ENCODE data around the gene AMPD3.

Gene AMPD3

GRCh38 chr11:10461276-10461790 lies 6.3 kb downstream of the AMPD3 start:
- H3K4me3 ChIP-seq (ENCODE audit: low read depth, low read length): no peak overlapping the region

GRCh38 chr11:10462746-10463300 lies 7.8 kb downstream of the AMPD3 start:
- no peak for TF ChIP-seq CTCF (IDR thresholded peaks at IDR 0.05; ENCODE audit: low read depth, low read length)
- H3K4me3 ChIP-seq (ENCODE audit: low read depth, low read length): no peak overlapping the region

More at GRCh38 chr11:10461276-10461790, 6.3 kb downstream of the AMPD3 start:
- TF ChIP-seq CTCF (IDR thresholded peaks at IDR 0.05; ENCODE audit: low read depth, low read length): no peak

GRCh38 chr11:10473371-10473770 lies 18.3 kb downstream of the AMPD3 start:
- TF ChIP-seq CTCF (IDR thresholded peaks at IDR 0.05; ENCODE audit: low read depth, low read length): no peak
- no peak overlapping the region for H3K4me3 ChIP-seq (ENCODE audit: low read depth, low read length)

- no peak for TF ChIP-seq CTCF (IDR thresholded peaks at IDR 0.05; ENCODE audit: low read depth, low read length)
Observed at GRCh38 chr11:10474551-10474950, 19.5 kb downstream of the AMPD3 start.

GRCh38 chr11:10476342-10476741 lies 21.3 kb downstream of the AMPD3 start:
- no peak overlapping the region for H3K4me3 ChIP-seq (ENCODE audit: low read depth, low read length)
- TF ChIP-seq CTCF (IDR thresholded peaks at IDR 0.05; ENCODE audit: low read depth, low read length): no peak

More at GRCh38 chr11:10474551-10474950, 19.5 kb downstream of the AMPD3 start:
- H3K4me3 ChIP-seq (ENCODE audit: low read depth, low read length): no peak overlapping the region

GRCh38 chr11:10476927-10477689 lies 22.0 kb downstream of the AMPD3 start:
- H3K4me3 ChIP-seq (ENCODE audit: low read depth, low read length): no peak overlapping the region
- TF ChIP-seq CTCF (IDR thresholded peaks at IDR 0.05; ENCODE audit: low read depth, low read length): no peak

GRCh38 chr11:10477690-10478046 lies 22.6 kb downstream of the AMPD3 start:
- no peak for TF ChIP-seq CTCF (IDR thresholded peaks at IDR 0.05; ENCODE audit: low read depth, low read length)
- no peak overlapping the region for H3K4me3 ChIP-seq (ENCODE audit: low read depth, low read length)

All from WI38 (cell line).